Sigmoid colon (tissue), 3 donors: ENCODE data around the gene LARP1.

ENCODE experiments used
- CTCF ChIP-seq, 4 experiments: fragments of 450-650 bp in 3 of 4; fragments of 200-600 bp in 1 of 4; IDR thresholded peaks; one replicate each; pipeline ENCODE4 v1.5.1; 2016 to 2019; ENCODE audit warnings: antibody characterized with exemption in 4 of 4, mild to moderate bottlenecking in 3 of 4, moderate library complexity in 2 of 4
- POLR2A ChIP-seq, 2 donors: fragments of 450-650 bp; IDR thresholded peaks; one replicate each; pipeline ENCODE4 v1.6.1; 2016; ENCODE audit warnings: antibody characterized with exemption in 2 of 2, mild to moderate bottlenecking in 2 of 2, moderate library complexity in 2 of 2

GRCh38 chr5:154758977-154759376 is 3.8 kb downstream of the LARP1 start:
- no peak for TF ChIP-seq CTCF (IDR thresholded peaks at IDR 0.05)
- no peak for TF ChIP-seq POLR2A (IDR thresholded peaks at IDR 0.05)
